Muscle layer of duodenum (tissue), 2 donors: Measurements from ENCODE around the gene TSPAN5.

Source experiments
- H3K27ac ChIP-seq: one replicate; pipeline ENCODE4 v1.7.0; 2013; ENCODE audit warnings: mild to moderate bottlenecking, low read length
- H3K27me3 ChIP-seq: one replicate; pipeline ENCODE4 v1.7.0; 2013; ENCODE audit warnings: low read depth, mild to moderate bottlenecking, control low read depth, low read length
- H3K36me3 ChIP-seq, 2 donors: one replicate each; pipeline ENCODE4 v1.7.0; 2013; ENCODE audit warnings: low read length in 2 of 2, control low read depth in 1 of 2, mild to moderate bottlenecking in 1 of 2; ENCODE audit not compliant: insufficient read depth in 2 of 2, control insufficient read depth in 1 of 2
- H3K4me1 ChIP-seq, 2 donors: one replicate each; pipeline ENCODE4 v1.7.0; 2013; ENCODE audit warnings: low read length in 2 of 2, mild to moderate bottlenecking in 2 of 2, control low read depth in 1 of 2, moderate library complexity in 1 of 2; ENCODE audit not compliant: insufficient read depth in 2 of 2, control insufficient read depth in 1 of 2
- H3K4me3 ChIP-seq, 2 donors: one replicate each; pipeline ENCODE4 v1.7.0; 2013; ENCODE audit warnings: low read length in 2 of 2, low read depth in 1 of 2, mild to moderate bottlenecking in 1 of 2
- H3K9me3 ChIP-seq, 2 donors: one replicate each; pipeline ENCODE4 v1.7.0; 2013; ENCODE audit warnings: low read length in 2 of 2, control low read depth in 1 of 2, mild to moderate bottlenecking in 1 of 2; ENCODE audit not compliant: control insufficient read depth in 1 of 2
- donor health status: healthy.

TSPAN5 gene

GRCh38 chr4:98625399-98625798 lies 33.0 kb downstream of the TSPAN5 start:
- Histone ChIP-seq H3K9me3 (no peaks in the 10 kb centered on the region), H3K4me3 (no peak overlapping the region), H3K4me1 (no peaks in the 10 kb centered on the region), H3K27ac (no peak overlapping the region), H3K27me3 (no peaks in the 10 kb centered on the region), H3K36me3 (no peaks in the 10 kb centered on the region)

- no peak overlapping the region for H3K27ac ChIP-seq
- no peaks in the 10 kb centered on the region for H3K36me3 ChIP-seq
- H3K9me3 ChIP-seq = no peaks in the 10 kb centered on the region
- H3K4me1 ChIP-seq = no peaks in the 10 kb centered on the region
- H3K4me3 ChIP-seq = no peak overlapping the region
- H3K27me3 ChIP-seq = no peaks in the 10 kb centered on the region
These were observed 33.8 kb downstream of the TSPAN5 start for GRCh38 chr4:98624642-98625041.

- Histone ChIP-seq H3K36me3 (no peaks in the 10 kb centered on the region), H3K9me3 (no peaks in the 10 kb centered on the region), H3K4me1 (no peaks in the 10 kb centered on the region), H3K27ac (no peak overlapping the region), H3K4me3 (no peak overlapping the region), H3K27me3 (no peaks in the 10 kb centered on the region)
These were observed 34.3 kb downstream of the TSPAN5 start for GRCh38 chr4:98624144-98624543.

- H3K4me3 ChIP-seq = no peak overlapping the region
- H3K27ac ChIP-seq = no peak overlapping the region
These were observed 35.1 kb downstream of the TSPAN5 start for GRCh38 chr4:98623126-98623802.

GRCh38 chr4:98620087-98620784 lies 38.2 kb downstream of the TSPAN5 start:
- Histone ChIP-seq H3K4me1 (no peaks in the 10 kb centered on the region), H3K27me3 (no peaks in the 10 kb centered on the region), H3K36me3 (no peaks in the 10 kb centered on the region), H3K4me3 (no peak overlapping the region), H3K9me3 (no peaks in the 10 kb centered on the region), H3K27ac (no peak overlapping the region)

More at GRCh38 chr4:98623126-98623802, 35.1 kb downstream of the TSPAN5 start:
- Histone ChIP-seq H3K4me1 (no peaks in the 10 kb centered on the region), H3K36me3 (no peaks in the 10 kb centered on the region), H3K27me3 (no peaks in the 10 kb centered on the region), H3K9me3 (no peaks in the 10 kb centered on the region)

GRCh38 chr4:98619180-98619579 lies 39.2 kb downstream of the TSPAN5 start:
- H3K27me3 ChIP-seq = no peaks in the 10 kb centered on the region
- no peak overlapping the region for H3K4me3 ChIP-seq
- no peaks in the 10 kb centered on the region for H3K4me1 ChIP-seq
- no peak overlapping the region for H3K27ac ChIP-seq
- H3K9me3 ChIP-seq = no peaks in the 10 kb centered on the region
- no peaks in the 10 kb centered on the region for H3K36me3 ChIP-seq

GRCh38 chr4:98618680-98619079 lies 39.7 kb downstream of the TSPAN5 start:
- Histone ChIP-seq H3K4me3 (no peak overlapping the region), H3K9me3 (no peaks in the 10 kb centered on the region), H3K27ac (no peak overlapping the region), H3K4me1 (no peaks in the 10 kb centered on the region), H3K27me3 (no peaks in the 10 kb centered on the region), H3K36me3 (no peaks in the 10 kb centered on the region)

GRCh38 chr4:98617358-98618047 lies 40.9 kb downstream of the TSPAN5 start:
- H3K27ac ChIP-seq = no peak overlapping the region
- H3K36me3 ChIP-seq = no peaks in the 10 kb centered on the region
- H3K4me1 ChIP-seq = peaks cover 0 to 6% of the 10 kb centered on the region in 2 donors
- H3K4me3 ChIP-seq = no peak overlapping the region
- no peaks in the 10 kb centered on the region for H3K9me3 ChIP-seq
- no peaks in the 10 kb centered on the region for H3K27me3 ChIP-seq

- no peak overlapping the region for H3K27ac ChIP-seq
- H3K4me3 ChIP-seq = no peak overlapping the region
- H3K36me3 ChIP-seq = no peaks in the 10 kb centered on the region
- peaks cover 0 to 8% of the 10 kb centered on the region in 2 donors for H3K4me1 ChIP-seq
- no peaks in the 10 kb centered on the region for H3K9me3 ChIP-seq
- no peaks in the 10 kb centered on the region for H3K27me3 ChIP-seq
These were observed 42.4 kb downstream of the TSPAN5 start for GRCh38 chr4:98615991-98616390.

- H3K9me3 ChIP-seq = no peaks in the 10 kb centered on the region
- H3K4me3 ChIP-seq = no peak overlapping the region
- no peaks in the 10 kb centered on the region for H3K36me3 ChIP-seq
- peaks cover 0 to 8% of the 10 kb centered on the region in 2 donors for H3K4me1 ChIP-seq
- no peak overlapping the region for H3K27ac ChIP-seq
- H3K27me3 ChIP-seq = no peaks in the 10 kb centered on the region
These were observed 43.7 kb downstream of the TSPAN5 start for GRCh38 chr4:98614662-98615061.

- no peak overlapping the region for H3K4me3 ChIP-seq
- H3K9me3 ChIP-seq = no peaks in the 10 kb centered on the region
- peaks cover 0 to 8% of the 10 kb centered on the region in 2 donors for H3K4me1 ChIP-seq
- no peaks in the 10 kb centered on the region for H3K27me3 ChIP-seq
- no peak overlapping the region for H3K27ac ChIP-seq
- no peaks in the 10 kb centered on the region for H3K36me3 ChIP-seq
These were observed 44.3 kb downstream of the TSPAN5 start for GRCh38 chr4:98614094-98614493.
